Panc1 (cell line): ENCODE measurements around the gene TMEM108.

Source experiments
- CTCF ChIP-seq: fragments of 450-650 bp; IDR thresholded peaks from 2 replicates; pipeline ENCODE4 v1.5.1; 2017; ENCODE audit warnings: mild to moderate bottlenecking
- POLR2AphosphoS5 ChIP-seq: IDR thresholded peaks from 2 replicates; pipeline ENCODE4 v1.6.1; 2012; ENCODE audit warnings: mild to moderate bottlenecking, low read depth, low read length, moderate library complexity
- REST ChIP-seq, 2 experiments: IDR thresholded peaks; 2 replicates each; pipeline ENCODE4 v1.6.1; 2011 to 2012; ENCODE audit warnings: low read depth in 2 of 2, control low read depth in 1 of 2, low read length in 1 of 2, mild to moderate bottlenecking in 1 of 2, moderate library complexity in 1 of 2; ENCODE audit not compliant: insufficient read depth in 1 of 2
- TCF7L2 ChIP-seq: IDR thresholded peaks from 2 replicates; pipeline ENCODE4 v1.6.1; 2011; ENCODE audit warnings: mild to moderate bottlenecking, low read depth, low read length, inconsistent platforms

- TF ChIP-seq REST (IDR thresholded peaks at IDR 0.05; ENCODE audit: insufficient read depth in 1 of 2, low read depth in 2 of 2, low read length in 1 of 2) (no peak), POLR2AphosphoS5 (no peak), CTCF (no peak), TCF7L2 (no peak)
Observed at GRCh38 chr3:133018921-133019320, 19.3 kb upstream of the TMEM108 start.
